Lower leg skin (tissue), 4 donors: ENCODE data around the gene MYRIP. TPM values are rescaled to one million over a fixed set of nuclear protein-coding genes. Genes with fewer than 3 reads are reported as not detected.
"Not testable (repeated sequence)": the region's sequence is repeated elsewhere in the genome, so short reads cannot be mapped to it uniquely, and the experiment has no call there.

Source experiments
- DNase-seq, 2 donors: peaks; one replicate each; pipeline ENCODE4 v3.0.0-alpha.2; 2019; ENCODE audit warnings: low spot score in 2 of 2
- H3K4me3 ChIP-seq: fragments of 200-600 bp; sonication (generic); 2 replicates; pipeline ENCODE4 v1.5.1; 2017; ENCODE audit warnings: mild to moderate bottlenecking, low read depth; ENCODE audit not compliant: poor library complexity, severe bottlenecking
- CTCF ChIP-seq, 3 donors: fragments of 450-650 bp; IDR thresholded peaks; one replicate each; pipeline ENCODE4 v1.5.1; 2016; ENCODE audit warnings: antibody characterized with exemption in 3 of 3, mild to moderate bottlenecking in 3 of 3, moderate library complexity in 2 of 3
- POLR2A ChIP-seq, 2 donors: fragments of 450-650 bp; IDR thresholded peaks; one replicate each; pipeline ENCODE4 v1.6.1; 2016 to 2017; ENCODE audit warnings: antibody characterized with exemption in 2 of 2, mild to moderate bottlenecking in 1 of 2, moderate library complexity in 1 of 2
- WGBS, 2 donors: methylation state at CpG; one replicate each; pipeline ENCODE4 v1.1.5; 2018; 5-methylcytosine and 5-hydroxymethylcytosine counted together
- intact Hi-C: fragments of 100-400 bp; cut with DNase I; formaldehyde crosslinking; loops from one replicate; pipeline ENCODE4 v1.15.0; 2023; ENCODE audit warnings: low total_unique reads
- total RNA-seq, 4 donors: library from RNA; depleted of rRNA; stranded (reverse); fragments of >200 nt; gene quantifications; one replicate each; pipeline ENCODE4 v1.1.0, GENCODE V29; 2016

MYRIP gene
- total RNA-seq, 4 donors from 2014 or later = 1.2 to 2.9 (median 1.5) TPM

GRCh38 chr3:40128166-40128565 lies 318.8 kb downstream of the MYRIP start:
- WGBS, 2 donors = 85 to 87% methylated on average over 2 of the region's 2 CpGs
- TF ChIP-seq POLR2A (IDR thresholded peaks at IDR 0.05) (no peak), CTCF (IDR thresholded peaks at IDR 0.05) (no peak)
- H3K4me3 ChIP-seq = no peak overlapping the region
- DNase-seq = no peak
- intact Hi-C loops = no loop called here

GRCh38 chr3:40129510-40129909 lies 320.1 kb downstream of the MYRIP start:
- WGBS, 2 donors = 77 to 87% methylated on average over 3 of the region's 3 CpGs
- DNase-seq = no peak
- TF ChIP-seq POLR2A (IDR thresholded peaks at IDR 0.05) (no peak), CTCF (IDR thresholded peaks at IDR 0.05) (no peak)
- H3K4me3 ChIP-seq = no peak overlapping the region
- intact Hi-C loops = no loop called here

GRCh38 chr3:40129981-40130380 lies 320.6 kb downstream of the MYRIP start:
- H3K4me3 ChIP-seq = no peak overlapping the region
- no peak for DNase-seq
- no peak for TF ChIP-seq CTCF (IDR thresholded peaks at IDR 0.05)
- no peak for TF ChIP-seq POLR2A (IDR thresholded peaks at IDR 0.05)
- intact Hi-C loops = no loop called here
- 69 to 75% methylated on average over 2 of the region's 2 CpGs for WGBS, 2 donors

GRCh38 chr3:40130721-40131120 lies 321.3 kb downstream of the MYRIP start:
- no peak overlapping the region for H3K4me3 ChIP-seq
- intact Hi-C loops = no loop called here
- no peak for DNase-seq
- TF ChIP-seq POLR2A (IDR thresholded peaks at IDR 0.05) (no peak), CTCF (IDR thresholded peaks at IDR 0.05) (no peak)

- intact Hi-C loops, DNase-seq: not testable (repeated sequence)
- 90 to 92% methylated on average over 22 of the region's 22 CpGs for WGBS, 2 donors
These were observed 324.6 kb downstream of the MYRIP start for GRCh38 chr3:40133886-40134575.

GRCh38 chr3:40137591-40138295 lies 328.3 kb downstream of the MYRIP start:
- DNase-seq = no peak
- intact Hi-C loops = no loop called here
- no peak overlapping the region for H3K4me3 ChIP-seq
- 70 to 78% methylated on average over 5 of the region's 5 CpGs for WGBS, 2 donors
- no peak for TF ChIP-seq CTCF (IDR thresholded peaks at IDR 0.05)
- no peak for TF ChIP-seq POLR2A (IDR thresholded peaks at IDR 0.05)

More at GRCh38 chr3:40133886-40134575, 324.6 kb downstream of the MYRIP start:
- H3K4me3 ChIP-seq = not testable (repeated sequence)
